Keratinocyte (primary cell): ENCODE data around the gene PTDSS2. TPM values are rescaled to one million over a fixed set of nuclear protein-coding genes. Genes with fewer than 3 reads are reported as not detected.

Source experiments
- DNase-seq: peaks from one replicate; pipeline ENCODE4 v3.0.0-alpha.2; 2011; ENCODE audit warnings: low read depth, missing footprints, low spot score
- FAIRE-seq: peaks from 2 replicates; lab custom pipeline; 2011; peaks lifted over from hg19 to GRCh38; lab: Jason Lieb, UNC
- H2AFZ ChIP-seq: 2 replicates; pipeline ENCODE4 v1.6.0; 2012; ENCODE audit warnings: low read length, control low read depth, inconsistent platforms; ENCODE audit not compliant: control insufficient read depth
- H3K27ac ChIP-seq: 2 replicates; pipeline ENCODE4 v1.5.1; 2011; ENCODE audit warnings: low read length; ENCODE audit not compliant: control insufficient read depth, insufficient read depth
- H3K27me3 ChIP-seq: 3 replicates; pipeline ENCODE4 v1.6.0; 2011; ENCODE audit warnings: low read length; ENCODE audit not compliant: control insufficient read depth, insufficient read depth; ENCODE audit errors: extremely low read depth
- H3K36me3 ChIP-seq, 2 experiments: 2 replicates in 1 of 2; 3 replicates in 1 of 2; pipeline ENCODE4 v1.5.1; 2011; ENCODE audit warnings: low read length in 2 of 2, mild to moderate bottlenecking in 1 of 2; ENCODE audit not compliant: control insufficient read depth in 2 of 2, insufficient read depth in 2 of 2; ENCODE audit errors: extremely low read depth in 1 of 2
- H3K4me1 ChIP-seq: 3 replicates; pipeline ENCODE4 v1.5.1; 2011; ENCODE audit warnings: low read length; ENCODE audit not compliant: control insufficient read depth, insufficient read depth; ENCODE audit errors: extremely low read depth
- H3K4me2 ChIP-seq: 3 replicates; pipeline ENCODE4 v1.6.0; 2011; ENCODE audit warnings: low read depth, low read length; ENCODE audit not compliant: control insufficient read depth, insufficient read depth; ENCODE audit errors: extremely low read depth
- H3K4me3 ChIP-seq, 3 experiments: fragments of 200-600 bp in 1 of 3; sonication (generic) in 1 of 3; 2 replicates in 2 of 3; 3 replicates in 1 of 3; pipeline ENCODE4 v1.5.1; 2011 to 2016; ENCODE audit warnings: low read length in 3 of 3, mild to moderate bottlenecking in 3 of 3, control low read depth in 2 of 3, inconsistent platforms in 1 of 3, low read depth in 1 of 3, mixed read lengths in 1 of 3, mixed run types in 1 of 3, moderate library complexity in 1 of 3; ENCODE audit not compliant: control insufficient read depth in 2 of 3, insufficient read depth in 2 of 3; ENCODE audit errors: extremely low read depth in 1 of 3
- H3K79me2 ChIP-seq: 2 replicates; pipeline ENCODE4 v1.6.0; 2012; ENCODE audit warnings: low read length; ENCODE audit not compliant: control insufficient read depth, insufficient read depth
- H3K9ac ChIP-seq: 3 replicates; pipeline ENCODE4 v1.6.0; 2011; ENCODE audit warnings: low read length; ENCODE audit not compliant: control insufficient read depth, insufficient read depth; ENCODE audit errors: extremely low read depth
- H3K9me1 ChIP-seq: 3 replicates; pipeline ENCODE4 v1.6.0; 2011; ENCODE audit warnings: low read length; ENCODE audit not compliant: control insufficient read depth, insufficient read depth; ENCODE audit errors: extremely low read depth
- H3K9me3 ChIP-seq: 2 replicates; pipeline ENCODE4 v1.5.1; 2012; ENCODE audit warnings: low read depth, low read length; ENCODE audit not compliant: control insufficient read depth
- H4K20me1 ChIP-seq: 3 replicates; pipeline ENCODE4 v1.6.0; 2011; ENCODE audit warnings: low read length; ENCODE audit not compliant: control insufficient read depth, insufficient read depth; ENCODE audit errors: extremely low read depth
- CTCF ChIP-seq, 3 experiments: IDR thresholded peaks in 1 of 3; conservative IDR thresholded peaks in 1 of 3; optimal IDR thresholded peaks in 1 of 3; 2 replicates in 2 of 3; 3 replicates in 1 of 3; pipeline versions ENCODE3 to v1.5.1; 2011; ENCODE audit warnings: low read length in 3 of 3, mild to moderate bottlenecking in 3 of 3, moderate library complexity in 2 of 3, control low read depth in 1 of 3, inconsistent platforms in 1 of 3; ENCODE audit not compliant: insufficient read depth in 2 of 3; ENCODE audit errors: extremely low read depth in 1 of 3
- EZH2 ChIP-seq: IDR thresholded peaks from one replicate; pipeline ENCODE4 v1.6.1; 2012; ENCODE audit warnings: inconsistent platforms, mild to moderate bottlenecking, low read length, moderate library complexity
- dilution Hi-C: fragments of 300-500 bp; cut with MboI; formaldehyde crosslinking; loops from one replicate; pipeline ENCODE4 v1.7.0; 2020; ENCODE audit warnings: low sequenced_read_pairs; ENCODE audit not compliant: extremely low pct_ligation_motif_present
- polyA plus RNA-seq, 5 experiments: library from polyadenylated mRNA; depleted of rRNA in 3 of 5; stranded (reverse) in 3 of 5; stranded (forward) in 1 of 5; unstranded in 1 of 5; fragments of >200 nt; gene quantifications; 1 replicate in 1 of 5; 2 replicates in 3 of 5; 3 replicates in 1 of 5; pipeline versions ENCODE4 v1.2.1 to v1.2.3, GENCODE V29; 2011 to 2012; ENCODE audit warnings: missing spikeins in 2 of 5, low read depth in 1 of 5, low replicate concordance in 1 of 5

The PTDSS2 gene
- polyA plus RNA-seq, 1 donor (not counting 4 experiments of a cell fraction or from before 2014, with no cell fraction given): 21.6 TPM

GRCh38 chr11:439315-440064 is 10.6 kb upstream of the PTDSS2 start:
- H3K9ac ChIP-seq: no peak overlapping the region
- DNase-seq: no peak
- H3K4me1 ChIP-seq: peaks cover 22% of the 10 kb centered on the region

GRCh38 chr11:440065-441042 is 9.7 kb upstream of the PTDSS2 start:
- no peak for FAIRE-seq
- Histone ChIP-seq H3K9me1 (no peaks in the 10 kb centered on the region), H3K9me3 (no peaks in the 10 kb centered on the region), H3K9ac (peak overlapping the region; percentile 72), H3K4me1 (peaks cover 24% of the 10 kb centered on the region), H4K20me1 (no peaks in the 10 kb centered on the region), H3K4me2 (peak overlapping the region; percentile 85), H3K27me3 (no peaks in the 10 kb centered on the region), H2AFZ (no peak overlapping the region), H3K27ac (no peak overlapping the region), H3K79me2 (peaks cover 9% of the 10 kb centered on the region), H3K36me3 (no peaks in the 10 kb centered on the region), H3K4me3 (peak overlapping the region in 2 of 3 experiments; percentile 71 to 77)
- TF ChIP-seq EZH2: no peak
- peak in 2 of 3 experiments; percentile 42 to 43 for TF ChIP-seq CTCF (optimal IDR thresholded peaks at IDR 0.05 in 1 of 3, IDR thresholded peaks at IDR 0.05 in 1 of 3, conservative IDR thresholded peaks at IDR 0.05 in 1 of 3; ENCODE audit: extremely low read depth in 1 of 3, insufficient read depth in 2 of 3, low read length in 3 of 3)
- DNase-seq: no peak
- dilution Hi-C loops: no loop called here

More at GRCh38 chr11:439315-440064, 10.6 kb upstream of the PTDSS2 start:
- Histone ChIP-seq H3K79me2 (peaks cover 9% of the 10 kb centered on the region), H3K4me3 (no peak overlapping the region), H3K36me3 (no peaks in the 10 kb centered on the region), H3K9me3 (no peaks in the 10 kb centered on the region), H4K20me1 (no peaks in the 10 kb centered on the region), H3K27ac (no peak overlapping the region), H2AFZ (no peak overlapping the region), H3K27me3 (no peaks in the 10 kb centered on the region), H3K4me2 (no peak overlapping the region), H3K9me1 (no peaks in the 10 kb centered on the region)
- dilution Hi-C loops: no loop called here
- TF ChIP-seq CTCF (optimal IDR thresholded peaks at IDR 0.05 in 1 of 3, IDR thresholded peaks at IDR 0.05 in 1 of 3, conservative IDR thresholded peaks at IDR 0.05 in 1 of 3; ENCODE audit: extremely low read depth in 1 of 3, insufficient read depth in 2 of 3, low read length in 3 of 3): no peak
- TF ChIP-seq EZH2: no peak
- no peak for FAIRE-seq
